Endometrial microvascular endothelial cells (primary cell): ENCODE data around the gene CR1. TPM values are rescaled to one million over a fixed set of nuclear protein-coding genes. Genes with fewer than 3 reads are reported as not detected.
"Not testable (repeated sequence)": the region's sequence is repeated elsewhere in the genome, so short reads cannot be mapped to it uniquely, and the experiment has no call there.

ENCODE experiments used
- in situ Hi-C: cut with HindIII; loops from 2 replicates; pipeline ENCODE4 v1.10.0; 2017; ENCODE audit warnings: low sequenced_read_pairs, low pct_unique_long_range_greater_than_20kb; ENCODE audit errors: inconsistent ontology term
- total RNA-seq: library from RNA; depleted of rRNA; stranded (reverse); fragments of >200 nt; gene quantifications from one replicate; pipeline ENCODE4 v1.2.3, GENCODE V29; 2015; ENCODE audit errors: inconsistent ontology term

CR1 gene
- not detected for total RNA-seq

DNA sequence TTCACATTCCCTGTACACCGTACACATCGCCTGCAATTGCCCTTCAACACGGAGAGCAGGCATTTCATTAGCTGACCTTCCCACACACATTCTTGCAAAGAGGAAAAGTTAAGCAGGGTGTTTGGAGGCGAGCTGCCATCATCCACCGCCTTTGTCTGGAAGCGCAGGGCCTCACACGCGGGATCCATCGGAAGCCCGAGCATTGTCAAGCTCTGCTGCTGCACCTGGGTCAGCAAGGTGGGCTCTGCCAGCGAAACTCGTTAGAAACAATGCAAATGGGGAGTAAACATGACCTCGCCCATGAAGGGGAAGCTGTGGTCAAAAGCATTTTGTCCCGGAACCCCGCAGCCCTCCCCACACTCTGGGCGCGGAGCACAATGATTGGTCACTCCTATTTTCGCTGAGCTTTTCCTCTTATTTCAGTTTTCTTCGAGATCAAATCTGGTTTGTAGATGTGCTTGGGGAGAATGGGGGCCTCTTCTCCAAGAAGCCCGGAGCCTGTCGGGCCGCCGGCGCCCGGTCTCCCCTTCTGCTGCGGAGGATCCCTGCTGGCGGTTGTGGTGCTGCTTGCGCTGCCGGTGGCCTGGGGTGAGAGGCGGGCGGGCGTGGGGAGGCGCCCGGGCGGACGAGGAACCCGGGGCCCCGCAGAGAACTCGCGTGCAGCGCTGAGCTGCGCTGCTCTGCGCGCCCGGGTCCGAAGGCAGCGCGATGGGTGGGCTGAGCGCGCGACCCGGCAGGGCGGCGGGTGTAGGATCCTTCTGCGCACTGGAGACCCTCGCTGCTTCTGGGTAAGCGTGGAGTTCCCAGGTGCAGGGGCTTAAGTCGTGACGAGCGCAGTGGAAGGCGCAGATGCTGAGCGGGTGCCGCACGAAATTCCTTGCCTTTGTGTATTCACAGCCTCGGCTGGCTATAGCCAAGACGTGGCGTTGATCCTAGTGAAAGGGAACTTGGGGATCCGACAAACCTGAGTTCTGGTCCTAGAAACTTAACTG, at the start of gene CR1:
TSS of gene CR1 (plus strand) at position 357 of the 992 bp plus-strand sequence. CDS start at position 468, 111 bp downstream.
- in situ Hi-C loops = no loop called here

DNA sequence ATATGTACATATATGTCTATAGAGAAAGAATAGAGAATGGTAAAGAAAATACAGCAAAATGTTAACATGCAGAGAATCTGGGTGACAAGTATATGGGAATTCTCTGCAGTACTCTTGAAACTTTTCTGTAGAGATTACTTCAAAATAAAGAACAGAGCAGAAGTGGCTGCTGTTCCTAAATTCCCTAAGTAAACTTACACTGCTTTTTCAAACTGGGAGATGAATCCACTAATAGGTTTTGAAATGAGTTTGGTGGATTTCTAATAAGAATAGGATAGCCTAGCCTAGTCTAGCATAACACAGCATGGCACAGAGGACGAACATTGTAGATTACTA, 42.3 kb upstream of the CR1 start:
- in situ Hi-C loops = no loop called here

DNA sequence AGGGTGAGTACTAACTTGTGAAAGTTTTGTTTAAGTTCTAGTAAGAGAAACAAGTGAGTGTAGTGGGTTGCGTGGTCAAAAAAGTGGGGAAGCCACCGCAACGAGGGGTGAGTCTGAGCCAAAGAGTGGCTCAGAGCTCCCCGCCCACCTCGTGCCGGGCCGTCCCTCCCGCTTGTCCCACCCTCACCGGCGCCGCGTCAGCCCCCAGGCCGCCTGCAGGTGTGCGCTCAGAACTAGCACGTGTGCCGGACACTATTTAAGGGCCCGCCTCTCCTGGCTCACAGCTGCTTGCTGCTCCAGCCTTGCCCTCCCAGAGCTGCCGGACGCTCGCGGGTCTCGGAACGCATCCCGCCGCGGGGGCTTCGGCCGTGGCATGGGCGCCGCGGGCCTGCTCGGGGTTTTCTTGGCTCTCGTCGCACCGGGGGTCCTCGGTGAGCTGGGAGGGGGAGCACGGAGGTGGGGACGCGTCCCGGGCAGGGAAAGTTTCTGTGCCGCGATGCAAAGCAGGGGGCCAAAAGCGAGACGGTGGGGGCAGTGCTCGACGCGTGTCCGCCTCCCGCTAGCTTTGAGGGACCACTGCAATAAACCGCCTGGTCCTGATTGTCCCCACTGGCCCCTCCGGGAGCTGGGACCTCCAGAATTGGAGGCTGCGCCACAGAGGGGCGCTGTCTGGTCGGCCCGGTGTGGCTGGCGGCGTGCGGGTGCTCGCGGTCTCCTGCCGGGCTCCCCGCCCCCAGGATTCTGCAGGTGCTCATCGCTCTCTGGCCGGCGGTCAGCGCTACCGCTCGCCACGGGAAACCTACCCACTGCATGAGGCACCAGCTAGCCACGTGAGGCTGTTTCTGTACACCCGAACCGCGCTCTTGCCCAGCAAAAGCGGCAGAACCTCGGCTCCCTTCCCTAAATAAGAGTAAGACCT, 41.7 kb upstream of the CR1 start, which contains the start of gene CR2:
TSS of gene CR2 (plus strand) at position 283 of the 919 bp plus-strand sequence. CDS start at position 374, 91 bp downstream.
- in situ Hi-C loops = no loop called here

DNA sequence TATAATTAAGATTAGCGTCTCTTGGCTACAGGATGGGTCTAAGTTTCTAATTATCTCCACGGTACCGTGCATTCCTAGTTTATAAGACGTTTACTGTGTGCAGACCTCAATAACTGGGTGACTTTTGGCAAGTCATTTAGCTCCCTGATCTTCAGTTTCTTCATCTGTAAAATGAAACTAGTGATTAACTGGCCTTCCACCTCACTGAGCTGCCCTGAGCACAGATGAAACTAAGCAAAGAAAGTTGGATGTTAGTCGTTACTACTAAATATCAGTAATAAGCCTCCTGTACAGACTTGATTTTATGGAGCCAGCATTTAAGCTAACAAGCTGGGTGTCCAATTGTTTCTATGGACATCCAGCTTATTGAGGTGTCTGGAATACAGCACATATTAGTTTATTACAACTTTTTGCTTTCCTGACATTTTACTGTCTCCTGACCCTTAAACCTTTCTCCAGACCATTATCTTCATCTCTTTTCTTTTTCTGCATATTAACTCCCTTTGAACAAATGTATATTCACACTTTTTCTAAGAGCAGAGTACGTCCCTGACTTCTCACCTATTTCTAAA, 40.7 kb upstream of the CR1 start:
- in situ Hi-C loops = no loop called here

DNA sequence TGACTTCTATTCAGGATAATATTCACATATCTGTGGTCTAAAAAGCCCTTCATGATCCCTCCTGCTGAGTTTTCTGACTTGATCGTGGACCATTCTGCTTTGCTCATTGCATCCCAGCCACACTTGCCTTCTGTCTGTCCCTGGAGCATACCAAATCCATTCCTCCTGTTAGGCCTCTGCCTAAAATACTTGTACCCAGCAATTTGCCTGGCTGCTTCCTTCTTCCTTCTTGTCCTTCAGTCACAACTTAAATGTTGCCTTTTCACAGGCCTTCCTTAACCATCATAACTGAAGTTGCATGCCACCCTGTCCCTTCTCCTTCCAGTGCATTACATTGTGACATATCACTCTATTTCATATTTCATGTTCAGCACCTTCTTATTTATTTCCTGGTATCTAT, 37.5 kb upstream of the CR1 start:
- in situ Hi-C loops = no loop called here

DNA sequence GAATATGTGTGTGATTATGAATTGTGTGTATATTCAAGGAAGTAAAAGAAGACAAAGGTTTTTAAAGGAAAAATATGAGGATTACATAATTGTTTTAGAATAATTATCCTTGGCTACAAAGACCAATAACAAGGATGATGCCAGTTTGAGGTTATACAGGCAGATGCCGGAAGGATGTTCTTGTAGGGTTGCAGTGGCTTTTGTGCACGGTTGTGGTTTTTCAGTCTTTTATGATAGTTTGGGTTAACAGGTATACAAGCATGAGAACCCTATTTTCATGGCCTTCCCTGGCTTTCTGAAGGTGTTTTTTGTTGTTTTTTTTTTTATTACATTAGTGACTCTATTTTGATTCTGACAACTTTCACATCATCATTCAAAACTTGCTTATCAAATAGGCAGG, 36.9 kb upstream of the CR1 start:
- in situ Hi-C loops = no loop called here

DNA sequence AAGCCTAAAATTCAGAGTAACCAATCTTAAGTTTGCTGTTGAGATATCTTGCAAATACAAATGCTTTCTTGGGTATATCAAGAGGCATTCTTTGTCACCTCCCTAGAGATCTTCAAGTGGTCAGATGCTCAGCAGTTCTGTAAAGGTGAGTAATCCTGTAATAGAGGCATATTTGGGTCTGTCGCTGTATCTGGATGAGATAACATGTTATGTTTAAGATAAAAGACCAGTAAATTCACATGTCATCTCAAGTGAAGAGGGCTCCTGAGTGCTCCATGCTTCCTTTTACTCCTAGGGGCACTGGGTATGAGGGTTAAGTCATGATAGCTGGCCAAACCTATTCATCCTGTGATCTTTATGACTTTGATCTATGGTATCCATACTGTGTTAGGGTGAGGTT, 34.3 kb upstream of the CR1 start:
- in situ Hi-C loops = no loop called here

DNA sequence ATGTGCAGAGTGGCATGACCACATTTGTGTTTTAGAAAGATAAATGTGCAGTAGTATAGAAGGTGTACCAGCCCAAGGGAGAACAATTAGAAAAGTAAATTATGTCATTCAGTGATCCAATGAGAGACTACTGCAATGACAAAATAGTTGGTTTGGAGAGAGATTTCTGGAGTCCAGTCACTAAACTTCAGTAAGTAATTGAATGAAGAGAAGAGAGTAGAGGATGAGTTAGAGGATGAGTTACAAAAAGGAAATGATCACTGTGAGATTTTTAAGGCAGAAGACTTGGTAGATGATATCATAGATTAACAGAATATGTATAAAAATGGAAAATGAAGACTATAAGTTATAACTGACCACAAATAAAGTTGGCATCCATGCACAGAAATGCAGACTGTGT, 33.4 kb upstream of the CR1 start:
- in situ Hi-C loops = no loop called here

DNA sequence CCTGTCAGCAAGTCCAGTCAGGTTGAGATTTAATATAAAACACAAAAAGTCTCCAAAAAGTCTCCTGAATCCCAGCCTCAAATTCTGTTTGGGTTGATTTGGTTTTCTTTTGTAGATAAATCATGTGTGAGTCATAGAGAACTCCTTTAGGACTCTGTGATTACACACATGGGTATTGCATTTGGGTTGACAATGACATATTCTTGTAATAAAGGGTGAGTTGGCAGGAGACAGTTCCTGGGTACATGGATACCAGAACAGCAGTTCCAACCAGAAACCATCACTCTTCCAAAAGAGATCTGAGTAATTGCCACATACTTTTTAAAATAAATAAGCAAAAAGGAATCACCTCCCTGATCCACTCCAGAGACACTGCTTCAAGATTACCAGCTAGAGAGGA, 32.9 kb upstream of the CR1 start:
- in situ Hi-C loops = no loop called here

DNA sequence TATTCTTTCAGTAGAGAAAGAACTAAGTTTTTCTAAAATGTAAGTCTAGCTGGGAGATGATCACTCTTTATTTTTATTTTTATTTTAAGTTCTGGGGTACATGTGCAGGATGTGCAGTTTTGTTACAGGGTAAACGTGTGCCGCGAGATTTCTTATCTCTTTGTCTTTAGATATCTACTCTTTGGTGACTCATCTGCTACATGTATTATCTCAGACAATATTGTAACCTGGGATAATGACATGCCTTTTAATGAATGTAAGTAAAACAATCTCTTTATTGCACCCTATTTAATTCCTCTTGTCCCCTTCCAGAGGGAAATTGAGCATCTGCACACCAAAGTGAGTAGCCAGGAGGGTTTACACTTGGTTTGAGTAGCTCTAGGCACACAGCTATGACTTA, 32.4 kb upstream of the CR1 start:
- in situ Hi-C loops = no loop called here

DNA sequence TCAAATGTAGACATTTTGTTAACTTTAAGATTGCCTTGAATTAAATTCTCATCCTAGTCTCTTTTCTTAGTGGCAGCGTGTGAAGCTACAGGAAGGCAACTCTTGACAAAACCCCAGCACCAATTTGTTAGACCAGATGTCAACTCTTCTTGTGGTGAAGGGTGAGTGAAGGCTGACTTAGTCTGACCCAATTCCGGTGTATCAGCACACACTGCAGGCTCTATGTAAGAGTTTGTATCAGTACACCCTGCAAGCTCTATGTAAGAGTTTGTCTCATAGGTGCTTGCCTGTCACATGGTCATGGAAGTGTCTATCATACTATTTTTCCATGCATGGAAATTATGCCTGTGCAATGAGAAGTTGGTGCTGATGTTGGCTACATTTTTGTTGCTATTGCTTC, 25.0 kb upstream of the CR1 start:
- in situ Hi-C loops = no loop called here

DNA sequence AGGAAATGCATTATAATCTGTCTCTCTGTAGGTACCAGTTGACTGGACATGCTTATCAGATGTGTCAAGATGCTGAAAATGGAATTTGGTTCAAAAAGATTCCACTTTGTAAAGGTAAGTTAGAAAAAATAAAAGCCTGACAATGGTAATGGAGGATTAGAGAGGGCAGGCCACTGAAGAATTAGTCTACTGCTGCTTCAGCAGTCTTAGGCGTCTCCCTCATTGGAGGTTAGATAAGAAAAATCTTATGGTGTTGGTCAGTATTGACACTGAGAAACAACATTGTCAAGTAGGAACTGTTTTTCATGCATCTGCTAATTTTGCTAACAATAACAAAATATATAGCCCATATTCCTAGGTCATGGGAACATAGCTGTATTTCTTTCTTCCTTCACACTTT, 21.7 kb upstream of the CR1 start:
- in situ Hi-C loops = no loop called here

DNA sequence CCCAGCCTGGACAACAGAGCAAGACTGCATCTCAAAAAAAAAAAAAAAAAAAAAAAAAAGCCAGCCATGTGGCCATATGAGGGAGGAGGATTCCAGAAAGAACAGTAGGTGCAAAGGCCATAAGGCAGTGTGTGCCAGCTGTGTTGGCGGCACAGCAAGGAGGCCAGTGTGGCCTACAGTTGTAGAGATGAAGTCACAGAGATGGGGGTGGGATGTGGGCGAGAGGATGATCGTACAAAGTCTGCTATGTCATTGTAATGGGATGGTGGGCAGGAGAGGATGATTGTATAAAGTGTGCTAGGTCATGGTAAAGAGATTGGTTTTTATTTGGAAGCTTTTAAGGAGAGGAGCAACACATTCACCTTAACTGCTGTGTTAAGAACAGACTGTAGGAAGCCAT, 9.8 kb upstream of the CR1 start:
- in situ Hi-C loops = no loop called here

DNA sequence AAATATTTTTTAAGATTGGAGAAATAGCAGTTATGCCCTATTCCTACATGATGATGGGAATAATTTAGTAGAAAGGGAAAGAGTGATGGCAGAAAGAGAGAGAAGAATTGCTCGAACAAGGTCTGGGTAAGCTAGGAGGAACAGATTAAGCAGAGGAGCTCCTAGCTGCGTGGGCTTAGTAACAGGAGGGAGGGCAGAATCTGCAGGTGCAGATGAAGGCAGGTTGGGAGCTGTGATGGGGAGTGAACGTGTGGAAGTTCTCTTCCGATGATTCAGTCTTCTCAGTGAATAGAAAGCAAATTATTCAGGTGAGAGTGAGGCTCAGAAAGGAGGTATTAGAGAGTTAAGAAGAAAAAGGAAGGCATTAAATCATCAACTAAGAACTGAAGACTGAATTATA, 8.3 kb upstream of the CR1 start:
- in situ Hi-C loops = no loop called here

DNA sequence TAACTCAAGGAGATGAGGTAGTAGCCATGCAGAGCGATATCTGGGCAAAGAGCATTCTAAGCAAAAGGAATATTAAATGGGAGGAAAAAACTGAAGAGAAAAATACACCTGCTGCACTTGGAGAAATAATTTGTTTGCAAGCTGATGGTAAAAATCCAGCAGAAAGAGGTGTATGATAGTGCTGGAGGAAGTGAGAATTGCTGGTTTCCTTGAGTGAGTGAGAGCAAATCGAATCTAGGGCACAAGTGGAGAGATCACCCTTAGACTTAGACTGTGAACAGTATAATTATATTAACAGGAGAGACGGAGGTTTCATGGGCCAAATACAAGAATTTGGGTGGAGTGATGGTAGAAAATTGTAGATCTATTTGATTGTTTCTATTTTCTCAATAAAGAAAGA, 2.7 kb upstream of the CR1 start:
- in situ Hi-C loops = no loop called here

DNA sequence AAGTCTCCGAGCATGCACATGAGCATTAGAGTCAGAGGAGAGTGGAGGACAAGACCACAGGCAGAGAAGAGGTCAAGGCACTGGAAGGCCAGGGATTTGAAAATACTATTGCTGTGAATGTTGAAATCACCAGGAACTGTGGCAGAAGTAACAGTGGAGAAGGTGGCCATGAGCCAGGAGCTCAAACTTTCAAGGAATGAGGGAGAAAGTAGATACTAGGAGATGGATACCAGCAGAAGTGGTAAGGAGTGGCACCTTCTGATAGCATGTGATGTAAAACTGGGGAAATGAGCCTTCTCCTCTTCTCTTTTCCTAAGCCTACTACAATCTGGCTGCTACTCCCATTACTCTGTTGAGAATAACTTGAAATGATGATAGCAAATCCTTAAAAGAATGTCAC, 1.8 kb upstream of the CR1 start:
- in situ Hi-C loops = no loop called here

DNA sequence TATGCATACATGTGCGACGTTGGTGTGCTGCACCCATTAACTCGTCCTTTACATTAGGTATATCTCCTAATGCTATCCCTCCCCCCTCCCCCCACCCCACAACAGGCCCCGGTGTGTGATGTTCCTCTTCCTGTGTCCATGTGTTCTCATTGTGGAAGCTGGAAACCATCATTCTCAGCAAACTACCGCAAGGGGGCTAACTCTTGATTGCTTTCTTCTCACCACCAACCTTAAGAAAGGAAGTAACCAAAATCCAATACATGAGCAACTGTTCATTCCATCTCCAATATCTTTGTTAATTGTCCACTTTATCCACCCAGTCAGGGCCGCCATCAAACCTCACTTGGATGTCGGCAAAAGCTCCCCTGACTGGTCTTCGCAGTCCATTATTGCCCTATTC, 676 bp upstream of the CR1 start:
- in situ Hi-C loops = not testable (repeated sequence)

DNA sequence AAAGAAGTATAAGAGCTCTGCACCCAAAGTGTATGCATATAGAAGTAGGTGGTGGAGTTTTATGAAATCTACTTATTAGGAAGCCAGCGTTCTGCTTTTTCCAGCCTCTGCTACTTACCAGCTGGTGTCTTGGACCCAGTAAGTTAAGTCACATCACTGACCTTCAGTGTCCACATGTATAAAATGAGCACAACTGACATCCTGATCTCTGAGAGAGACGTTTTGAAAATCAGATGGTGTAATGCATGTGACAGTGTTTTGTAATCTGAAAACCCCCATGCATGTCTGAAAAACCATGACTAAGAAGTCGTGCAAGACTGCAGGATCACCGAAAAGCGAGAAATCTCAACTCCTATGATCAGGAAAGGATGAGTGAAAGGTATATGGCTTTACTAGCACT, 2.0 kb downstream of the CR1 start:
- in situ Hi-C loops = no loop called here

DNA sequence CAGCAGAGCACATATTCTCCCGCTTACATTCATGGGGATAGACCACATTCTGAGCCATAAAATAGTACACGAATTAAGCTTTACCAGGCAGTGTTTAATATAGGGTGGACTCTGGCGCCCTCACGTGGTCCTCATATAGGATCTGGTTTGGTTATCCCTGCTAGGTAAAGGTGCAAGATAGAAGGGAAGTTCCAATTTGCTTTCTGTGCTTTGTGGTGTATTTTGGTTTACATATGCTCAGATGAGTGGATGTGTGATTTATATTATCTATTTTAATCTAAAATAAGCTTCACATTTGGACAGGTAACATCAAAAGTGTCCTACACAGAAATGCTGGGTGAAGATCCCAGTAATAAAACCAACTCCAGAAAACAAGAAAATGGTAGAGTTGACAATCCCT, 3.6 kb downstream of the CR1 start:
- in situ Hi-C loops = no loop called here
